Ovary (tissue), 9 donors: ENCODE measurements around the gene TESK2. TPM values are rescaled to one million over a fixed set of nuclear protein-coding genes. Genes with fewer than 3 reads are reported as not detected.

ENCODE experiments used
- DNase-seq, 5 donors: peaks; one replicate each; pipeline ENCODE4 v3.0.0-alpha.2; 2019 to 2020
- H3K27ac ChIP-seq, 2 donors: fragments of 200-600 bp; one replicate each; pipeline versions ENCODE4 v1.5.1 to v1.8.0; 2019 to 2022
- H3K27me3 ChIP-seq: fragments of 200-600 bp; one replicate; pipeline ENCODE4 v1.8.0; 2022
- H3K36me3 ChIP-seq: fragments of 200-600 bp; sonication (generic); one replicate; pipeline ENCODE4 v1.5.1; 2019
- H3K4me1 ChIP-seq: one replicate; pipeline ENCODE4 v1.8.1; 2013; ENCODE audit warnings: mild to moderate bottlenecking, moderate library complexity; ENCODE audit not compliant: insufficient read depth
- H3K4me3 ChIP-seq: fragments of 200-600 bp; sonication (generic); one replicate; pipeline ENCODE4 v1.5.1; 2017
- H3K9me3 ChIP-seq, 2 donors: fragments of 200-600 bp in 1 of 2; sonication (generic) in 1 of 2; one replicate each; pipeline versions ENCODE4 v1.5.1 to v1.8.1; 2013 to 2019; ENCODE audit warnings: mild to moderate bottlenecking in 1 of 2, moderate library complexity in 1 of 2
- CTCF ChIP-seq, 3 donors: fragments of 450-650 bp in 2 of 3; fragments of 200-600 bp in 1 of 3; IDR thresholded peaks; one replicate each; pipeline versions ENCODE4 v1.5.1 to v1.8.0; 2016 to 2022; ENCODE audit warnings: antibody characterized with exemption in 3 of 3, mild to moderate bottlenecking in 1 of 3
- EP300 ChIP-seq: sonication (generic); formaldehyde crosslinking; IDR thresholded peaks from one replicate; pipeline ENCODE4 v1.6.1; 2017; ENCODE audit warnings: antibody characterized with exemption
- POLR2A ChIP-seq: fragments of 450-650 bp; IDR thresholded peaks from one replicate; pipeline ENCODE4 v1.6.1; 2017; ENCODE audit warnings: antibody characterized with exemption, mild to moderate bottlenecking, moderate library complexity
- WGBS, 3 donors: extraction: QIAGEN DNeasy Blood & Tissue Kit in 1 of 3; methylation state at CpG; one replicate each; pipeline versions ENCODE4 v1.1.5 to v1.1.7; 2013 to 2017; 5-methylcytosine and 5-hydroxymethylcytosine counted together
- intact Hi-C, 4 donors: fragments of 100-400 bp; cut with DNase I; formaldehyde crosslinking; loops; one replicate each; pipeline versions ENCODE4 v1.11.0 to v1.15.1; 2022 to 2023
- polyA plus RNA-seq, 2 donors: library from polyadenylated mRNA; stranded (reverse); fragments of 200-250 nt in 1 of 2; fragments of 350-450 nt in 1 of 2; fragmentation: Illumina TruSeq in 1 of 2; extraction: RNeasy Lipid Tissue Mini Kit (QIAGEN cat#74804) in 1 of 2; gene quantifications; one replicate each; pipeline ENCODE4 v1.2.3, GENCODE V29; 2013 to 2014
- total RNA-seq, 7 donors: library from RNA; depleted of rRNA in 2 of 7; stranded (reverse); fragments of >200 nt in 2 of 7; fragmentation: NEBNext Ultra II Directional in 3 of 7; extraction: Animal tissue kit (Norgen Biotek cat#: 25700) in 3 of 7; gene quantifications; one replicate each; pipeline versions ENCODE4 v1.1.0 to v1.2.4, GENCODE V29; 2016 to 2023
- donor health status: DM: no; HTN: no; CAD: no; lungs with moderate emphysema.
- donor health status: DM: no; HTN: no; CAD: no.
- donor health status: Bipolar disorder and iron deficiency.
- donor health status: DM: yes; HTN: yes; CAD: no.
- donor health status: DM: no; HTN: no; CAD: no.
- donor health status: DM: yes; HTN: yes; CAD: no.

The TESK2 gene
- total and polyA plus RNA-seq, 9 donors, result 6.7 to 12.5 (median 9.7) TPM

- no peak for DNase-seq
- Histone ChIP-seq H3K27ac (no peak overlapping the region), H3K27me3 (no peaks in the 10 kb centered on the region), H3K4me3 (no peak overlapping the region), H3K4me1 (no peaks in the 10 kb centered on the region), H3K36me3 (no peaks in the 10 kb centered on the region), H3K9me3 (no peaks in the 10 kb centered on the region)
- intact Hi-C loops, result no loop called here
- TF ChIP-seq EP300, result no peak
- TF ChIP-seq CTCF (IDR thresholded peaks at IDR 0.05), result no peak
- no peak for TF ChIP-seq POLR2A
Observed at GRCh38 chr1:45437323-45437722, 53.6 kb downstream of the TESK2 start.

DNA sequence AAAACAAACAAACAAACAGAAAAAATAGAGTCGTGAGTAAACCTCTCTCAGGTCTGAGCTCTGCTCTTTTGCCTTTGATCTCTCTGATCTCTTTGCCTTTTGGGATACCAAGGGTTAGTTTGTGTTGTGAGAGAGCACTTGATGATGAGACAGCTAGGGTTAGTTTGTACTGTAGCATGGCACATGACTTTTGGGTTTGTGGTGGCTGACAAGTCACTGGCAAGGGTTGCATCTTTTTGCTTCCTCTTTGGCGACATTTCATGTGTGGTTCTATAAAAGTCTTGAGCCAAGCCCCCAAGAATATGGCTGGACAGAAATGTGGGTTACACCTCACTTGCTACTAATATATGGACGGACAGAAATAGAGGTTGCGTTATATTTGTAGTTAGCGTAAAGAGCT is 60.5 kb downstream of the TESK2 start:
- intact Hi-C loops, result no loop called here
- Histone ChIP-seq H3K27ac (no peak overlapping the region), H3K36me3 (no peaks in the 10 kb centered on the region), H3K9me3 (no peaks in the 10 kb centered on the region), H3K4me1 (no peaks in the 10 kb centered on the region), H3K4me3 (no peak overlapping the region), H3K27me3 (no peaks in the 10 kb centered on the region)
- TF ChIP-seq POLR2A (no peak), EP300 (no peak), CTCF (IDR thresholded peaks at IDR 0.05) (no peak)
- no peak for DNase-seq
- 93 to 95% (median 95%) methylated on average over 5 of the region's 5 CpGs for WGBS, 3 donors

DNA sequence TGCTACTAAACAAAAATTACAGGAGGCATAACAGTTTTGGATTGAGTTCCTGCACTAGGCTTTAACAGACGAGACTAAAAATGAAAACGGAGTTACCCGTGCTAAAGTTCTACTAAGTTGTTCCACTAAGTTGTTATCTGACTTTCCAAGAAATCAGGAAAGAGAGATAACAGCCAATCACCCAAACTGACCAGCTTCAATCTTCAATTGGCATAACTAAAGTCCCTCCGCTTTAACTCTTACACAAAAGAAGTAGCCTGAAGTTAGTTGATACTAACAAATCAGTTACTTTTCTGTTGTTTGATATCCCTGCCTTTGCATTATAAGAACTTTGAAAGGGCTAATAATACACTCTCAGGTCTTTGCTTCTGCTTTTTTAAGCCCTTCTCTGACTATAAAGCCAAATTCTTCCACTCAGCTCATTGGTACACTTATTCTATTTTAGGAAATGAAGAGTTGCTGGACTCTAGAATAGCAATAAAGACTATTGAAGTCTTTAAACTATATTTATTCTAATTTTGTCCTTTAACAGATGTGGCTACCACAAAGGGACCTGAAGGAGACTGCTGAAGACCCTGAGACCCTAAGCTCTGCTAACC is 61.3 kb downstream of the TESK2 start:
- TF ChIP-seq EP300 (no peak), CTCF (IDR thresholded peaks at IDR 0.05) (no peak), POLR2A (no peak)
- intact Hi-C loops, result no loop called here

DNA sequence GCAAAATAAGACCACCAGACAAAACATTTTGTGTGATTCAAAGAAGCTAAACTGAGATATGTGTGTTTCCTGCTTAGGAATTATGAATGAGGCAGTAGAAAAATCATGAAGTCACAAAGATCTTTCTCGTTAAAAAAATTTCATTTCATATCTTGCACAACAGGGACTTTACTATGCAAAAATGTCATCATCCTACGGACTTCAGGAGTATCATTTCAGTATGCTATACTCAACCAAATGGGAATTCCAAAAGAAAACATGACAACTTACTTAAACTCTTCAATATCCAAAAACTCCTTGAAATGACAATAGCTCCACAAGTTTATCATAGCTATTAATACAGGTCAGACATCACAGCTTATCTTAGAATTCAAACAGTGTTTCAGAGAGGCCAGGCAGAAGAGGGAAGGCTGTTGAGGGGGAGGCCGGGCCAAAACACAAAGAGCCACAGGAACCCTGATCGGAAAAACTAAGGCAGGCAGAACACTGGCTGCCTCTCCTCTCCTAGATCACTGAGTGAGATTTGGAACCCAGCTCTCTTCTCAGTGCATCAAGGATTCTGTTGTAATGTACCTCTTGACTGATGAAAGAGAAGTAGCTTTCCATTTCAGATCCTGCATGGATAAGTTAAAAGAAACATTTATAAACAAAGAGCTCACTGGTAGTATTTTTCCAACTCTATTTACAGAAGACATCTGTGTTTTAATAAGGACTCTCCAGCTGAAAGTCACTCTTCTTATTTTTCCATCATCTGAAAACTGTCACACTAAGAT is 66.9 kb downstream of the TESK2 start:
- DNase-seq, result no peak
- no peaks in the 10 kb centered on the region for H3K36me3 ChIP-seq
- H3K4me3 ChIP-seq, result no peak overlapping the region
- H3K4me1 ChIP-seq, result no peaks in the 10 kb centered on the region
- TF ChIP-seq CTCF (IDR thresholded peaks at IDR 0.05), result no peak
- TF ChIP-seq EP300, result no peak
- TF ChIP-seq POLR2A, result no peak
- no peak overlapping the region for H3K27ac ChIP-seq
- intact Hi-C loops, result no loop called here
- WGBS, 3 donors, result 71 to 85% (median 78%) methylated on average over 4 of the region's 4 CpGs
- H3K9me3 ChIP-seq, result no peaks in the 10 kb centered on the region
- H3K27me3 ChIP-seq, result no peaks in the 10 kb centered on the region

More for the DNA sequence above, 61.3 kb downstream of the TESK2 start:
- no peaks in the 10 kb centered on the region for H3K4me1 ChIP-seq
- H3K36me3 ChIP-seq, result no peaks in the 10 kb centered on the region
- H3K27ac ChIP-seq, result no peak overlapping the region
- no peaks in the 10 kb centered on the region for H3K9me3 ChIP-seq
- no peaks in the 10 kb centered on the region for H3K27me3 ChIP-seq
- 72 to 76% (median 73%) methylated on average over 4 of the region's 4 CpGs for WGBS, 3 donors
- no peak for DNase-seq
- no peak overlapping the region for H3K4me3 ChIP-seq
